H9 (cell line): ENCODE measurements around the gene MEP1A. TPM values are rescaled to one million over a fixed set of nuclear protein-coding genes. Genes with fewer than 3 reads are reported as not detected.

Experiments used
- DNase-seq: peaks from one replicate; pipeline ENCODE4 v3.0.0-alpha.2; 2017
- H2AFZ ChIP-seq: one replicate; pipeline ENCODE4 v1.6.1; 2013; ENCODE audit warnings: mild to moderate bottlenecking, low read length, control low read depth, moderate library complexity
- H2AK5ac ChIP-seq: 2 replicates; pipeline ENCODE4 v1.6.1; 2013; ENCODE audit warnings: low read length, control low read depth, mixed read lengths; ENCODE audit not compliant: insufficient read length
- H2BK120ac ChIP-seq: one replicate; pipeline ENCODE4 v1.6.1; 2013; ENCODE audit warnings: low read depth, mild to moderate bottlenecking, low read length, control low read depth, inconsistent platforms; ENCODE audit not compliant: poor library complexity, severe bottlenecking
- H2BK12ac ChIP-seq: 2 replicates; pipeline ENCODE4 v1.6.1; 2013; ENCODE audit warnings: low read length, control low read depth, mixed read lengths, low read depth; ENCODE audit not compliant: insufficient read length
- H2BK15ac ChIP-seq: 2 replicates; pipeline ENCODE4 v1.6.1; 2013; ENCODE audit warnings: low read depth, low read length, control low read depth
- H2BK20ac ChIP-seq: one replicate; pipeline ENCODE4 v1.6.1; 2013; ENCODE audit warnings: low read depth, mild to moderate bottlenecking, low read length, control low read depth, inconsistent platforms; ENCODE audit not compliant: poor library complexity, severe bottlenecking
- H2BK5ac ChIP-seq: 2 replicates; pipeline ENCODE4 v1.6.1; 2013; ENCODE audit warnings: low read length, control low read depth, mixed read lengths; ENCODE audit not compliant: insufficient read length
- H3K14ac ChIP-seq: 2 replicates; pipeline ENCODE4 v1.6.1; 2013; ENCODE audit warnings: low read length, control low read depth; ENCODE audit not compliant: insufficient read depth
- H3K18ac ChIP-seq: 2 replicates; pipeline ENCODE4 v1.6.1; 2013; ENCODE audit warnings: low read depth, mild to moderate bottlenecking, mixed read lengths, low read length, control low read depth; ENCODE audit not compliant: insufficient read length
- H3K23ac ChIP-seq: 2 replicates; pipeline ENCODE4 v1.6.1; 2013; ENCODE audit warnings: low read length, control low read depth, mixed read lengths, low read depth; ENCODE audit not compliant: insufficient read length
- H3K23me2 ChIP-seq: 2 replicates; pipeline ENCODE4 v1.6.1; 2013; ENCODE audit warnings: low read depth, mild to moderate bottlenecking, mixed read lengths, low read length, control low read depth; ENCODE audit not compliant: insufficient read length, poor library complexity, severe bottlenecking
- H3K27ac ChIP-seq: 2 replicates; pipeline ENCODE4 v1.5.1; 2013; ENCODE audit warnings: low read length, control low read depth, mixed read lengths, low read depth; ENCODE audit not compliant: insufficient read length
- H3K27me3 ChIP-seq: 2 replicates; pipeline ENCODE4 v1.6.1; 2013; ENCODE audit warnings: low read length, control low read depth, inconsistent platforms; ENCODE audit not compliant: insufficient read depth
- H3K4ac ChIP-seq: 2 replicates; pipeline ENCODE4 v1.6.1; 2013; ENCODE audit warnings: low read depth, mild to moderate bottlenecking, control low read depth, inconsistent platforms, low read length, moderate library complexity
- H3K4me1 ChIP-seq: 2 replicates; pipeline ENCODE4 v1.6.1; 2013; ENCODE audit warnings: low read length, control low read depth, inconsistent platforms; ENCODE audit not compliant: insufficient read depth
- H3K4me2 ChIP-seq: 2 replicates; pipeline ENCODE4 v1.6.1; 2013; ENCODE audit warnings: low read length, control low read depth, mixed read lengths; ENCODE audit not compliant: insufficient read length, insufficient read depth
- H3K56ac ChIP-seq: 2 replicates; pipeline ENCODE4 v1.6.1; 2013; ENCODE audit warnings: low read depth, mild to moderate bottlenecking, mixed read lengths, low read length, control low read depth; ENCODE audit not compliant: insufficient read length
- H3K79me1 ChIP-seq: 2 replicates; pipeline ENCODE4 v1.6.1; 2013; ENCODE audit warnings: low read depth, mild to moderate bottlenecking, moderate library complexity, low read length, control low read depth, inconsistent platforms; ENCODE audit not compliant: insufficient read depth, poor library complexity, severe bottlenecking
- H3K79me2 ChIP-seq: 2 replicates; pipeline ENCODE4 v1.6.1; 2013; ENCODE audit warnings: low read length, control low read depth, inconsistent platforms; ENCODE audit not compliant: insufficient read depth
- H3K9ac ChIP-seq: 2 replicates; pipeline ENCODE4 v1.6.1; 2013; ENCODE audit warnings: low read length, control low read depth, mixed read lengths; ENCODE audit not compliant: insufficient read length; ENCODE audit errors: extremely low read depth
- H3K9me3 ChIP-seq: one replicate; pipeline ENCODE4 v1.6.1; 2013; ENCODE audit warnings: low read depth, low read length, inconsistent platforms; ENCODE audit not compliant: control insufficient read depth
- H3T11ph ChIP-seq: one replicate; pipeline ENCODE4 v1.6.1; 2013; ENCODE audit warnings: mild to moderate bottlenecking, low read length, control low read depth, inconsistent platforms
- H4K20me1 ChIP-seq: one replicate; pipeline ENCODE4 v1.6.1; 2013; ENCODE audit not compliant: control insufficient read depth, insufficient read length, insufficient read depth
- H4K5ac ChIP-seq: 2 replicates; pipeline ENCODE4 v1.6.1; 2013; ENCODE audit warnings: low read depth, mild to moderate bottlenecking, mixed read lengths, low read length, control low read depth; ENCODE audit not compliant: insufficient read length
- H4K8ac ChIP-seq: replicated peaks from 2 replicates; pipeline ENCODE4 v1.6.1; 2013; ENCODE audit warnings: low read length, control low read depth, mixed read lengths, low read depth; ENCODE audit not compliant: insufficient read length
- H4K91ac ChIP-seq: 2 replicates; pipeline ENCODE4 v1.6.1; 2013; ENCODE audit warnings: low read depth, mild to moderate bottlenecking, moderate library complexity, mixed read lengths, low read length, control low read depth; ENCODE audit not compliant: insufficient read length
- H3K27ac Mint-ChIP-seq, 3 experiments: 2 replicates in 2 of 3; 3 replicates in 1 of 3; pipeline ENCODE4 v1.8.0; 2020 to 2021; ENCODE audit warnings: mixed read lengths in 3 of 3, mild to moderate bottlenecking in 1 of 3, moderate library complexity in 1 of 3
- H3K27me3 Mint-ChIP-seq: 2 replicates; pipeline ENCODE4 v1.8.0; 2021; ENCODE audit warnings: low read depth, mild to moderate bottlenecking, moderate library complexity, mixed read lengths
- H3K36me3 Mint-ChIP-seq, 3 experiments: 2 replicates in 2 of 3; 3 replicates in 1 of 3; pipeline ENCODE4 v1.8.0; 2020 to 2021; ENCODE audit warnings: low read depth in 3 of 3, mixed read lengths in 3 of 3; ENCODE audit not compliant: insufficient read depth in 1 of 3
- H3K4me1 Mint-ChIP-seq, 2 experiments: 2 replicates each; pipeline ENCODE4 v1.8.0; 2020; ENCODE audit warnings: mixed read lengths in 2 of 2
- H3K4me3 Mint-ChIP-seq, 2 experiments: 2 replicates in 1 of 2; 3 replicates in 1 of 2; pipeline ENCODE4 v1.8.0; 2020 to 2021; ENCODE audit warnings: mild to moderate bottlenecking in 2 of 2, mixed read lengths in 2 of 2, moderate library complexity in 1 of 2
- H3K9me3 Mint-ChIP-seq, 2 experiments: 2 replicates in 1 of 2; 3 replicates in 1 of 2; pipeline ENCODE4 v1.8.0; 2020; ENCODE audit warnings: mild to moderate bottlenecking in 2 of 2, mixed read lengths in 2 of 2, moderate library complexity in 1 of 2
- WGBS: extraction: QIAGEN DNeasy Blood & Tissue Kit; methylation state at CpG from one replicate; pipeline ENCODE4 v1.1.7; 2013; ENCODE audit warnings: missing lambda C conversion rate, low lambda C conversion rate, mixed read lengths; ENCODE audit not compliant: insufficient read length; ENCODE audit errors: extremely low coverage; 5-methylcytosine and 5-hydroxymethylcytosine counted together
- total RNA-seq: library from RNA; stranded (reverse); gene quantifications from 2 replicates; pipeline ENCODE4 v1.2.1, GENCODE V29; 2021
- TF ChIP-seq, protein P1 (sequence below): fragments of 200-600 bp; sonication (generic); conservative IDR thresholded peaks from 3 replicates; pipeline ENCODE4 v1.8.0; 2021; ENCODE audit warnings: antibody characterized with exemption, mild to moderate bottlenecking

MEP1A gene
- total RNA-seq, 1 experiment from 2014 or later, result not detected

DNA sequence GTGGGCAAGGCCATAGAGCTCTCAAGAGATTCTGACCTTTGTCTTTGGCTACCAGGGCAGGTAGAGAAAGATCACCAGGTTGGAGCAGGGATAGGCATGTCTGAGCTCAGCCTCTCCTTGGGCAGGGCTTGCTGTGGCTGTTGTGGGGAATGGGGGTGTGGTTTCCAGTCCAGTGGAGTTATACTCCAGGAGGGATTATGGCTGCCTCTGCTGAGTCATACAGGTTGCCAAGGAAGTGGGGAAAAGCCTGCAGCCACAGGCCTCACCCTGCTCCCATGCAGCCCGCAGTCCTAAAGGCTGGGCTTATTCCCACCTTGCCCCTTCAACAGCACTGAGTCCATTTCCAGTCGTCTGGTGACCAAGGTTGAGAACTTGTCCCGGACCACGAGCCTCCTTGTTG is 21.9 kb downstream of the MEP1A start:
- H4K91ac ChIP-seq, result no peak overlapping the region
- no peaks in the 10 kb centered on the region for H3K27me3 ChIP-seq
- H3T11ph ChIP-seq, result no peak overlapping the region
- H2BK20ac ChIP-seq, result no peak overlapping the region
- Mint-ChIP-seq H3K27ac (no peak overlapping the region), H3K4me3 (no peak overlapping the region), H3K27me3 (no peaks in the 10 kb centered on the region), H3K4me1 (peaks cover 0 to 2% of the 10 kb centered on the region in 2 experiments; a peak in 1 of 4 replicates), H3K9me3 (no peaks in the 10 kb centered on the region; a peak in 2 of 5 replicates), H3K36me3 (no peaks in the 10 kb centered on the region; a peak in 2 of 7 replicates)
- no peak overlapping the region for H3K14ac ChIP-seq
- no peak overlapping the region for H2AK5ac ChIP-seq
- H2BK5ac ChIP-seq, result no peak overlapping the region
- H3K4me2 ChIP-seq, result no peak overlapping the region
- H3K23ac ChIP-seq, result no peak overlapping the region
- no peak overlapping the region for H4K5ac ChIP-seq
- WGBS, result no CpG with 5 or more reads among the region's 4 CpGs
- H3K9me3 ChIP-seq, result no peaks in the 10 kb centered on the region
- TF ChIP-seq, protein P1, sequence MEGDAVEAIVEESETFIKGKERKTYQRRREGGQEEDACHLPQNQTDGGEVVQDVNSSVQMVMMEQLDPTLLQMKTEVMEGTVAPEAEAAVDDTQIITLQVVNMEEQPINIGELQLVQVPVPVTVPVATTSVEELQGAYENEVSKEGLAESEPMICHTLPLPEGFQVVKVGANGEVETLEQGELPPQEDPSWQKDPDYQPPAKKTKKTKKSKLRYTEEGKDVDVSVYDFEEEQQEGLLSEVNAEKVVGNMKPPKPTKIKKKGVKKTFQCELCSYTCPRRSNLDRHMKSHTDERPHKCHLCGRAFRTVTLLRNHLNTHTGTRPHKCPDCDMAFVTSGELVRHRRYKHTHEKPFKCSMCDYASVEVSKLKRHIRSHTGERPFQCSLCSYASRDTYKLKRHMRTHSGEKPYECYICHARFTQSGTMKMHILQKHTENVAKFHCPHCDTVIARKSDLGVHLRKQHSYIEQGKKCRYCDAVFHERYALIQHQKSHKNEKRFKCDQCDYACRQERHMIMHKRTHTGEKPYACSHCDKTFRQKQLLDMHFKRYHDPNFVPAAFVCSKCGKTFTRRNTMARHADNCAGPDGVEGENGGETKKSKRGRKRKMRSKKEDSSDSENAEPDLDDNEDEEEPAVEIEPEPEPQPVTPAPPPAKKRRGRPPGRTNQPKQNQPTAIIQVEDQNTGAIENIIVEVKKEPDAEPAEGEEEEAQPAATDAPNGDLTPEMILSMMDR, result no peak
- no peak overlapping the region for H3K18ac ChIP-seq
- no peak overlapping the region for H2BK120ac ChIP-seq
- H3K9ac ChIP-seq, result no peak overlapping the region
- DNase-seq, result no peak
- no peak overlapping the region for H2AFZ ChIP-seq
- no peak overlapping the region for H3K56ac ChIP-seq
- no peak overlapping the region for H3K27ac ChIP-seq
- no peaks in the 10 kb centered on the region for H3K79me2 ChIP-seq
- no peak overlapping the region for H2BK15ac ChIP-seq
- no peak overlapping the region for H2BK12ac ChIP-seq
- H3K23me2 ChIP-seq, result no peaks in the 10 kb centered on the region
- no peaks in the 10 kb centered on the region for H4K20me1 ChIP-seq
- no peak overlapping the region for H4K8ac ChIP-seq
- no peaks in the 10 kb centered on the region for H3K4me1 ChIP-seq
- H3K79me1 ChIP-seq, result no peaks in the 10 kb centered on the region
- H3K4ac ChIP-seq, result no peak overlapping the region
